H1 (cell line): Measurements from ENCODE around the gene PEX19. TPM values are rescaled to one million over a fixed set of nuclear protein-coding genes. Genes with fewer than 3 reads are reported as not detected.

Source experiments
- CTCF ChIA-PET: fragments of 300-600 bp; sonication (Branson Sonifier 250); formaldehyde crosslinking; loops from one replicate; lab custom pipeline; 2021; ENCODE audit not compliant: partially characterized antibody; lab: Charles Lee
- POLR2A ChIA-PET: fragments of 300-600 bp; sonication (Branson Sonifier 250); formaldehyde crosslinking; loops from one replicate; lab custom pipeline; 2021; ENCODE audit warnings: inconsistent platforms; ENCODE audit not compliant: partially characterized antibody; lab: Charles Lee
- DNase-seq, 2 experiments: peaks; one replicate each; pipeline versions ENCODE4 v3.0.0 to v3.0.0-alpha.2; 2010 to 2022; ENCODE audit warnings: low spot score in 2 of 2, low read depth in 1 of 2, mixed read lengths in 1 of 2
- FAIRE-seq: peaks from 2 replicates; lab custom pipeline; 2011; peaks lifted over from hg19 to GRCh38; lab: Jason Lieb, UNC
- H2AFZ ChIP-seq: 2 replicates; pipeline ENCODE4 v1.8.1; 2012; ENCODE audit warnings: low read length, inconsistent platforms
- H2AK5ac ChIP-seq: 2 replicates; pipeline ENCODE4 v1.6.1; 2013; ENCODE audit warnings: low read depth, low read length
- H2BK120ac ChIP-seq: replicated peaks from 2 replicates; pipeline ENCODE3; 2013; ENCODE audit warnings: low read depth, low read length, inconsistent platforms
- H2BK12ac ChIP-seq: 2 replicates; pipeline ENCODE4 v1.6.1; 2013; ENCODE audit warnings: low read depth, low read length
- H2BK15ac ChIP-seq: 2 replicates; pipeline ENCODE4 v1.6.1; 2013; ENCODE audit warnings: low read length
- H2BK20ac ChIP-seq: 2 replicates; pipeline ENCODE4 v1.6.1; 2013; ENCODE audit warnings: low read length
- H2BK5ac ChIP-seq: 2 replicates; pipeline ENCODE4 v1.6.1; 2013; ENCODE audit warnings: low read depth, low read length
- H3K14ac ChIP-seq: 2 replicates; pipeline ENCODE4 v1.6.1; 2013; ENCODE audit warnings: inconsistent platforms; ENCODE audit not compliant: insufficient read length
- H3K18ac ChIP-seq: 2 replicates; pipeline ENCODE4 v1.6.1; 2013; ENCODE audit warnings: low read length; ENCODE audit errors: extremely low read depth
- H3K23ac ChIP-seq: 2 replicates; pipeline ENCODE4 v1.6.1; 2013; ENCODE audit warnings: inconsistent platforms; ENCODE audit not compliant: insufficient read length
- H3K23me2 ChIP-seq: 2 replicates; pipeline ENCODE4 v1.6.1; 2013; ENCODE audit warnings: low read depth, low read length
- H3K27ac ChIP-seq: 2 replicates; pipeline ENCODE4 v1.6.1; 2011; ENCODE audit warnings: low read depth, low read length, inconsistent platforms
- H3K27me3 ChIP-seq, 4 experiments: replicated peaks in 1 of 4; 1 replicate in 1 of 4; 2 replicates in 3 of 4; pipeline versions ENCODE4 v1.6.1 to v1.8.1; 2011 to 2013; ENCODE audit warnings: low read length in 3 of 4, mild to moderate bottlenecking in 3 of 4, inconsistent platforms in 2 of 4, mixed read lengths in 2 of 4, moderate library complexity in 1 of 4; ENCODE audit not compliant: control insufficient read depth in 3 of 4, insufficient read depth in 3 of 4; ENCODE audit errors: extremely low read depth in 1 of 4
- H3K36me3 ChIP-seq, 4 experiments: 2 replicates each; pipeline versions ENCODE4 v1.6.1 to v1.8.1; 2011 to 2013; ENCODE audit warnings: mild to moderate bottlenecking in 4 of 4, low read length in 3 of 4, moderate library complexity in 2 of 4, control low read depth in 1 of 4, inconsistent platforms in 1 of 4; ENCODE audit not compliant: insufficient read depth in 4 of 4, control insufficient read depth in 2 of 4
- H3K4ac ChIP-seq: replicated peaks from 2 replicates; pipeline ENCODE3; 2013; ENCODE audit warnings: low read length, low read depth, mixed read lengths, inconsistent platforms; ENCODE audit not compliant: insufficient read length
- H3K4me1 ChIP-seq, 4 experiments: replicated peaks in 1 of 4; 1 replicate in 1 of 4; 2 replicates in 3 of 4; pipeline versions ENCODE4 v1.6.1 to v1.8.1; 2011 to 2013; ENCODE audit warnings: low read length in 3 of 4, inconsistent platforms in 2 of 4, mixed read lengths in 1 of 4; ENCODE audit not compliant: insufficient read depth in 4 of 4, control insufficient read depth in 3 of 4
- H3K4me2 ChIP-seq, 2 experiments: 2 replicates each; pipeline versions ENCODE4 v1.6.1 to v1.8.1; 2011 to 2013; ENCODE audit warnings: low read depth in 2 of 2, low read length in 2 of 2, control low read depth in 1 of 2, inconsistent platforms in 1 of 2, mild to moderate bottlenecking in 1 of 2; ENCODE audit not compliant: insufficient read depth in 1 of 2
- H3K4me3 ChIP-seq, 4 experiments: fragments of 200-600, 300-600 bp in 1 of 4; sonication (generic), shearing (Covaris generic), sonication (Bioruptor Twin) in 1 of 4; 2 replicates each; pipeline versions ENCODE4 v1.5.1 to v1.8.1; 2011 to 2016; ENCODE audit warnings: low read length in 4 of 4, low read depth in 3 of 4, control low read depth in 2 of 4, inconsistent platforms in 2 of 4, mild to moderate bottlenecking in 2 of 4, mixed read lengths in 1 of 4, moderate library complexity in 1 of 4; ENCODE audit not compliant: insufficient read depth in 2 of 4; ENCODE audit errors: extremely low read depth in 1 of 4
- H3K56ac ChIP-seq: replicated peaks from 2 replicates; pipeline ENCODE3; 2013; ENCODE audit warnings: low read depth, mild to moderate bottlenecking, mixed read lengths, low read length, inconsistent platforms; ENCODE audit not compliant: insufficient read length
- H3K79me1 ChIP-seq: 2 replicates; pipeline ENCODE4 v1.6.1; 2013; ENCODE audit warnings: low read depth, low read length, control low read depth
- H3K79me2 ChIP-seq, 2 experiments: 2 replicates each; pipeline versions ENCODE4 v1.6.1 to v1.8.1; 2012 to 2013; ENCODE audit warnings: low read length in 2 of 2, mild to moderate bottlenecking in 2 of 2, inconsistent platforms in 1 of 2; ENCODE audit not compliant: insufficient read depth in 2 of 2, control insufficient read depth in 1 of 2
- H3K9ac ChIP-seq, 4 experiments: replicated peaks in 1 of 4; 1 replicate in 1 of 4; 2 replicates in 3 of 4; pipeline versions ENCODE4 v1.6.1 to v1.8.1; 2011 to 2013; ENCODE audit warnings: low read depth in 3 of 4, low read length in 3 of 4, control low read depth in 2 of 4, mild to moderate bottlenecking in 2 of 4, moderate library complexity in 2 of 4, inconsistent platforms in 1 of 4; ENCODE audit errors: extremely low read depth in 1 of 4
- H3K9me3 ChIP-seq, 2 experiments: 2 replicates each; pipeline versions ENCODE4 v1.6.1 to v1.8.1; 2012 to 2013; ENCODE audit warnings: mild to moderate bottlenecking in 2 of 2, moderate library complexity in 2 of 2, control low read depth in 1 of 2, inconsistent platforms in 1 of 2, low read depth in 1 of 2, low read length in 1 of 2, mixed read lengths in 1 of 2; ENCODE audit not compliant: insufficient read depth in 2 of 2
- H4K20me1 ChIP-seq, 2 experiments: replicated peaks in 1 of 2; 2 replicates each; pipeline versions ENCODE3 to v1.8.1; 2011 to 2013; ENCODE audit warnings: inconsistent platforms in 2 of 2, low read length in 2 of 2, mild to moderate bottlenecking in 1 of 2; ENCODE audit not compliant: insufficient read depth in 2 of 2, control insufficient read depth in 1 of 2
- H4K5ac ChIP-seq: 2 replicates; pipeline ENCODE4 v1.6.1; 2013; ENCODE audit warnings: low read length, low read depth, mixed read lengths, inconsistent platforms; ENCODE audit not compliant: insufficient read length
- H4K8ac ChIP-seq: 2 replicates; pipeline ENCODE4 v1.8.0; 2013; ENCODE audit warnings: mild to moderate bottlenecking, moderate library complexity, low read length, inconsistent platforms; ENCODE audit not compliant: insufficient read depth; ENCODE audit errors: extremely low read depth
- H4K91ac ChIP-seq: replicated peaks from 2 replicates; pipeline ENCODE3; 2013; ENCODE audit warnings: low read length, mixed read lengths, inconsistent platforms; ENCODE audit not compliant: insufficient read length
- BCL11A ChIP-seq, 2 experiments: IDR thresholded peaks; one replicate each; pipeline ENCODE4 v1.6.1; 2011; ENCODE audit warnings: low read depth in 2 of 2, low read length in 2 of 2, mild to moderate bottlenecking in 2 of 2
- CHD2 ChIP-seq: IDR thresholded peaks from 2 replicates; pipeline ENCODE4 v1.6.1; 2012; ENCODE audit warnings: low read length, improper control_type of control experiment
- EZH2 ChIP-seq: fragments of 200-600 bp; sonication (generic); IDR thresholded peaks from 2 replicates; pipeline ENCODE4 v1.7.1; 2012; ENCODE audit warnings: low read depth, mild to moderate bottlenecking, moderate library complexity, low read length, inconsistent platforms; ENCODE audit not compliant: severe bottlenecking
- HDAC2 ChIP-seq, 2 experiments: fragments of 300-600 bp in 1 of 2; sonication (generic) in 1 of 2; IDR thresholded peaks; 2 replicates each; pipeline ENCODE4 v1.6.1; 2011 to 2012; ENCODE audit warnings: low read depth in 2 of 2, low read length in 2 of 2, mild to moderate bottlenecking in 2 of 2, moderate library complexity in 2 of 2, borderline replicate concordance in 1 of 2, inconsistent platforms in 1 of 2
- KDM1A ChIP-seq: fragments of 200-600, 300-600 bp; sonication (generic); IDR thresholded peaks from 2 replicates; pipeline ENCODE4 v1.7.1; 2016; ENCODE audit warnings: mild to moderate bottlenecking, low read length, borderline replicate concordance
- POLR2AphosphoS5 ChIP-seq: IDR thresholded peaks from 2 replicates; pipeline ENCODE4 v1.6.1; 2011; ENCODE audit warnings: low read depth, low read length
- RAD21 ChIP-seq, 2 experiments: IDR thresholded peaks in 1 of 2; conservative IDR thresholded peaks in 1 of 2; 2 replicates each; pipeline ENCODE4 v1.6.1; 2011; ENCODE audit warnings: low read depth in 2 of 2, low read length in 2 of 2, improper control_type of control experiment in 1 of 2, inconsistent platforms in 1 of 2, mild to moderate bottlenecking in 1 of 2, moderate library complexity in 1 of 2
- SIN3A ChIP-seq, 2 experiments: IDR thresholded peaks in 1 of 2; conservative IDR thresholded peaks in 1 of 2; 2 replicates each; pipeline ENCODE4 v1.6.1; 2011 to 2012; ENCODE audit warnings: low read length in 2 of 2, improper control_type of control experiment in 1 of 2, low read depth in 1 of 2, mild to moderate bottlenecking in 1 of 2
- TAF7 ChIP-seq: optimal IDR thresholded peaks from 2 replicates; pipeline ENCODE3; 2011; ENCODE audit warnings: low read depth, mild to moderate bottlenecking, inconsistent platforms, low read length, moderate library complexity, borderline replicate concordance
- WGBS, 2 experiments: shearing (Covaris generic) in 1 of 2; methylation state at CpG; one replicate each; pipeline versions ENCODE4 v1.1.6 to v1.1.7; 2013 to 2015; ENCODE audit warnings: low lambda C conversion rate in 2 of 2, mixed read lengths in 2 of 2, inconsistent platforms in 1 of 2, low coverage in 1 of 2, missing lambda C conversion rate in 1 of 2; ENCODE audit not compliant: insufficient replicate concordance in 2 of 2, insufficient coverage in 1 of 2, insufficient read length in 1 of 2; ENCODE audit errors: extremely low coverage in 1 of 2, missing lambda C conversion rate in 1 of 2; 5-methylcytosine and 5-hydroxymethylcytosine counted together
- polyA plus RNA-seq, 7 experiments: library from polyadenylated mRNA; depleted of rRNA in 3 of 7; stranded (reverse) in 5 of 7; unstranded in 2 of 7; fragments of >200 nt in 5 of 7; fragments of 200-250 nt in 2 of 7; gene quantifications; 1 replicate in 5 of 7; 2 replicates in 1 of 7; 4 replicates in 1 of 7; pipeline versions ENCODE4 v1.2.1 to v1.2.3, GENCODE V29; 2011 to 2013; ENCODE audit warnings: missing spikeins in 2 of 7, mixed read lengths in 2 of 7
- total RNA-seq: library from RNA; stranded (reverse); fragmentation: NEBNext Ultra II Directional; extraction: Animal tissue kit (Norgen Biotek cat#: 25700); gene quantifications from 2 replicates; pipeline ENCODE4 v1.2.1, GENCODE V29; 2021
- TF ChIP-seq, protein P1 (sequence below), 3 experiments: IDR thresholded peaks; 1 replicate in 2 of 3; 2 replicates in 1 of 3; pipeline versions ENCODE4 v1.5.1 to v1.6.1; 2011; ENCODE audit warnings: low read length in 3 of 3, mild to moderate bottlenecking in 3 of 3, inconsistent platforms in 2 of 3, low read depth in 1 of 3, moderate library complexity in 1 of 3; ENCODE audit not compliant: insufficient read depth in 1 of 3; ENCODE audit errors: control extremely low read depth in 1 of 3

PEX19 gene
- total and polyA plus RNA-seq, 2 of the 8 experiments (the other 6 are each of a cell fraction or from before 2014, with no cell fraction given), result 50.4 to 80.2 TPM

DNA sequence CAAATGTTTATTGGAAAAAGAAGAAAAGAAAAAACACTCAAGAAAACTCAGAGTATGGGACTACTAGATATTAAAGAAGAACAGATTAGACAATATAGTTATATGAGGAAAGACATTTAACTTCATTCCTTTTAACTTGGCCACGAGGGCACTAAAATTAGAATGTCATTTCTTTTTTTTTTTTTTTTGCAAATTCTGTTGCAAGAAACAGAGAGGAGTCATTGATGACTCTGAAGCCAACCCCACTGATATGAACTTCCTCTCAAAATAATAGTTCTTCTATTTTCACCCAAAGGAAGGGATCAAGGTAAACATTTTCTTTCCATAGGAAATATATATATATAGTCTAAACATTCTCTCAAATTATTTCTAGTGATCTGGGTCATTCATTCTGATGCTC, 24.6 kb upstream of the PEX19 start:
- no peaks in the 10 kb centered on the region for H3K27me3 ChIP-seq
- DNase-seq (no peak), FAIRE-seq (no peak)
- H3K9me3 ChIP-seq, result no peaks in the 10 kb centered on the region
- H3K18ac ChIP-seq, result no peak overlapping the region
- H4K8ac ChIP-seq, result no peak overlapping the region
- H2BK120ac ChIP-seq, result no peak overlapping the region
- no peak overlapping the region for H2AK5ac ChIP-seq
- 83% methylated on average over 1 of the region's 1 CpG; no CpG with 5 or more reads in 1 of the 2 experiments for WGBS, 2 experiments
- no peak overlapping the region for H2BK15ac ChIP-seq
- no peaks in the 10 kb centered on the region for H3K23me2 ChIP-seq
- no peak overlapping the region for H3K9ac ChIP-seq
- no peak overlapping the region for H3K4ac ChIP-seq
- H2BK12ac ChIP-seq, result no peak overlapping the region
- H2AFZ ChIP-seq, result no peak overlapping the region
- peaks cover 4 to 11% (median 8%) of the 10 kb centered on the region in 4 experiments for H3K4me1 ChIP-seq
- no peak overlapping the region for H3K27ac ChIP-seq
- H2BK20ac ChIP-seq, result no peak overlapping the region
- no peaks in the 10 kb centered on the region; a peak in 1 of 4 replicates for H3K79me2 ChIP-seq
- H3K4me2 ChIP-seq, result no peak overlapping the region
- ChIA-PET CTCF (interaction anchor here (1.2 kb wide), 1 partner anchor 46 kb away, joined by 3 read pairs; no protein-coding TSS in a partner anchor), POLR2A (interaction anchor here (0.7 kb wide), 1 partner anchor 41 kb away, joined by 4 read pairs; no protein-coding TSS in a partner anchor)
- no peak overlapping the region for H3K14ac ChIP-seq
- peaks cover 0 to 2% of the 10 kb centered on the region in 2 experiments for H4K20me1 ChIP-seq
- H3K23ac ChIP-seq, result no peak overlapping the region
- H2BK5ac ChIP-seq, result no peak overlapping the region
- no peak overlapping the region for H3K4me3 ChIP-seq
- H4K5ac ChIP-seq, result no peak overlapping the region
- H3K79me1 ChIP-seq, result no peaks in the 10 kb centered on the region
- no peak overlapping the region for H4K91ac ChIP-seq
- no peak overlapping the region for H3K56ac ChIP-seq
- H3K36me3 ChIP-seq, result peaks cover 26 to 65% (median 55%) of the 10 kb centered on the region in 4 experiments
- TF ChIP-seq CHD2, result no peak
- TF ChIP-seq BCL11A (IDR thresholded peaks at IDR 0.05; ENCODE audit: low read depth in 2 of 2, low read length in 2 of 2), result no peak
- TF ChIP-seq SIN3A (conservative IDR thresholded peaks at IDR 0.05 in 1 of 2, IDR thresholded peaks at IDR 0.05 in 1 of 2; ENCODE audit: low read depth in 1 of 2, low read length in 2 of 2), result no peak
- TF ChIP-seq EZH2, result no peak
- no peak for TF ChIP-seq POLR2AphosphoS5
- no peak for TF ChIP-seq TAF7
- TF ChIP-seq, protein P1, sequence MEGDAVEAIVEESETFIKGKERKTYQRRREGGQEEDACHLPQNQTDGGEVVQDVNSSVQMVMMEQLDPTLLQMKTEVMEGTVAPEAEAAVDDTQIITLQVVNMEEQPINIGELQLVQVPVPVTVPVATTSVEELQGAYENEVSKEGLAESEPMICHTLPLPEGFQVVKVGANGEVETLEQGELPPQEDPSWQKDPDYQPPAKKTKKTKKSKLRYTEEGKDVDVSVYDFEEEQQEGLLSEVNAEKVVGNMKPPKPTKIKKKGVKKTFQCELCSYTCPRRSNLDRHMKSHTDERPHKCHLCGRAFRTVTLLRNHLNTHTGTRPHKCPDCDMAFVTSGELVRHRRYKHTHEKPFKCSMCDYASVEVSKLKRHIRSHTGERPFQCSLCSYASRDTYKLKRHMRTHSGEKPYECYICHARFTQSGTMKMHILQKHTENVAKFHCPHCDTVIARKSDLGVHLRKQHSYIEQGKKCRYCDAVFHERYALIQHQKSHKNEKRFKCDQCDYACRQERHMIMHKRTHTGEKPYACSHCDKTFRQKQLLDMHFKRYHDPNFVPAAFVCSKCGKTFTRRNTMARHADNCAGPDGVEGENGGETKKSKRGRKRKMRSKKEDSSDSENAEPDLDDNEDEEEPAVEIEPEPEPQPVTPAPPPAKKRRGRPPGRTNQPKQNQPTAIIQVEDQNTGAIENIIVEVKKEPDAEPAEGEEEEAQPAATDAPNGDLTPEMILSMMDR (IDR thresholded peaks at IDR 0.05; ENCODE audit: control extremely low read depth in 1 of 3, insufficient read depth in 1 of 3, low read depth in 1 of 3, low read length in 3 of 3), result no peak
- TF ChIP-seq KDM1A, result no peak
- TF ChIP-seq RAD21 (IDR thresholded peaks at IDR 0.05 in 1 of 2, conservative IDR thresholded peaks at IDR 0.05 in 1 of 2; ENCODE audit: low read depth in 2 of 2, low read length in 2 of 2), result no peak
- TF ChIP-seq HDAC2 (IDR thresholded peaks at IDR 0.05; ENCODE audit: borderline replicate concordance in 1 of 2, low read depth in 2 of 2, low read length in 2 of 2), result no peak
